Coronary artery (tissue), 2 donors: ENCODE data around the gene NFYB.
"Not testable (repeated sequence)": the region's sequence is repeated elsewhere in the genome, so short reads cannot be mapped to it uniquely, and the experiment has no call there.

ENCODE experiments used
- DNase-seq: peaks from one replicate; pipeline ENCODE4 v3.0.0-alpha.2; 2017; ENCODE audit warnings: low spot score
- H3K27ac ChIP-seq, 2 donors: fragments of 200-600 bp; sonication (generic); one replicate each; pipeline ENCODE4 v1.5.1; 2016 to 2019
- H3K4me3 ChIP-seq: fragments of 200-600 bp; sonication (generic); 2 replicates; pipeline ENCODE4 v1.5.1; 2016; ENCODE audit warnings: mild to moderate bottlenecking, moderate library complexity
- CTCF ChIP-seq: fragments of 200-600 bp; sonication (generic); IDR thresholded peaks from one replicate; pipeline ENCODE4 v1.5.1; 2019; ENCODE audit warnings: antibody characterized with exemption

NFYB gene

GRCh38 chr12:104121001-104121400 lies 17.0 kb downstream of the NFYB start:
- no peak for DNase-seq
- H3K4me3 ChIP-seq = no peak overlapping the region
- H3K27ac ChIP-seq = no peak overlapping the region
- no peak for TF ChIP-seq CTCF

- TF ChIP-seq CTCF = no peak
- no peak overlapping the region for H3K27ac ChIP-seq
- H3K4me3 ChIP-seq = no peak overlapping the region
- no peak for DNase-seq
Observed at GRCh38 chr12:104115587-104115975, 22.4 kb downstream of the NFYB start.

- not testable (repeated sequence) for DNase-seq, H3K4me3 ChIP-seq
Observed at GRCh38 chr12:104114834-104115586, 23.0 kb downstream of the NFYB start.

GRCh38 chr12:104109446-104110271 lies 28.4 kb downstream of the NFYB start:
- TF ChIP-seq CTCF = no peak
- Histone ChIP-seq H3K4me3 (no peak overlapping the region), H3K27ac (no peak overlapping the region)
- no peak for DNase-seq

More at GRCh38 chr12:104114834-104115586, 23.0 kb downstream of the NFYB start:
- H3K27ac ChIP-seq = not testable (repeated sequence)

- H3K27ac ChIP-seq = no peak overlapping the region
- DNase-seq = no peak
- no peak overlapping the region for H3K4me3 ChIP-seq
- peak; percentile 60 for TF ChIP-seq CTCF
Observed at GRCh38 chr12:104108755-104109445, 29.1 kb downstream of the NFYB start.

GRCh38 chr12:104106965-104107364 lies 31.0 kb downstream of the NFYB start:
- no peak for TF ChIP-seq CTCF
- Histone ChIP-seq H3K27ac (no peak overlapping the region), H3K4me3 (no peak overlapping the region)
- DNase-seq = no peak

GRCh38 chr12:104105461-104105860 lies 32.5 kb downstream of the NFYB start:
- no peak for TF ChIP-seq CTCF
- Histone ChIP-seq H3K4me3 (no peak overlapping the region), H3K27ac (no peak overlapping the region)
- no peak for DNase-seq
